HCT116 (cell line): Measurements from ENCODE around the gene NACC2. TPM values are rescaled to one million over a fixed set of nuclear protein-coding genes. Genes with fewer than 3 reads are reported as not detected.

Source experiments
- ATAC-seq: fragments of 200-7000 bp; cut with Tn5 transposase; 2 replicates; pipeline ENCODE4 v1.9.1; 2020; ENCODE audit warnings: mild to moderate bottlenecking, moderate library complexity
- BruUV-seq: library from RNA; stranded (reverse); fragments of 400-500 nt; replicated peaks from 2 replicates; lab custom pipeline; 2021; lab: Mats Ljungman, UMichigan
- CTCF ChIA-PET: fragments of 300-600 bp; sonication (Branson Sonifier 250); formaldehyde crosslinking; loops from one replicate; lab custom pipeline; 2021; ENCODE audit warnings: antibody characterized with exemption; lab: Charles Lee
- POLR2A ChIA-PET: fragments of 300-600, 350-600 bp; sonication (Branson Sonifier 250); formaldehyde crosslinking; loops from one replicate; lab custom pipeline; 2021; ENCODE audit warnings: antibody characterized with exemption; lab: Charles Lee
- RAD21 ChIA-PET, 2 experiments: fragments of 300-600 bp; sonication (Branson Sonifier 250); formaldehyde crosslinking; loops; one replicate each; lab custom pipeline; 2023; ENCODE audit warnings: low total read pairs in 2 of 2; ENCODE audit not compliant: uncharacterized antibody in 2 of 2, unreplicated experiment in 2 of 2, low non-redundant PET in 1 of 2; lab: Charles Lee
- DNase-seq: peaks from one replicate; pipeline ENCODE4 v3.0.0-alpha.2; 2010; ENCODE audit warnings: low read depth, low spot score
- H2AFZ ChIP-seq: fragments of 200-600 bp; shearing (Covaris generic), sonication (generic); 2 replicates; pipeline ENCODE4 v1.6.1; 2017; ENCODE audit warnings: low read depth, mixed run types, mixed read lengths, antibody characterized with exemption, low read length; ENCODE audit not compliant: poor library complexity, severe bottlenecking
- H3K27ac ChIP-seq: 2 replicates; pipeline ENCODE4 v1.5.1; 2012; ENCODE audit warnings: low read depth, low read length
- H3K27me3 ChIP-seq: fragments of 200-600 bp; sonication (generic); 2 replicates; pipeline ENCODE4 v1.6.1; 2016; ENCODE audit warnings: mixed run types, low read length, mixed read lengths; ENCODE audit not compliant: insufficient read depth
- H3K36me3 ChIP-seq, 2 experiments: fragments of 200-500 bp in 1 of 2; fragments of 200-600 bp in 1 of 2; sonication (Bioruptor generic) in 1 of 2; sonication (generic) in 1 of 2; 2 replicates each; pipeline versions ENCODE4 v1.5.1 to v1.6.1; 2014 to 2016; ENCODE audit warnings: low read length in 2 of 2, inconsistent platforms in 1 of 2, mixed read lengths in 1 of 2, mixed run types in 1 of 2; ENCODE audit not compliant: insufficient read depth in 2 of 2, control insufficient read depth in 1 of 2
- H3K4me1 ChIP-seq, 2 experiments: fragments of 200-600 bp in 1 of 2; sonication (generic) in 1 of 2; 2 replicates each; pipeline versions ENCODE4 v1.5.1 to v1.6.1; 2012 to 2017; ENCODE audit warnings: low read length in 2 of 2, inconsistent platforms in 1 of 2, mild to moderate bottlenecking in 1 of 2, mixed read lengths in 1 of 2, mixed run types in 1 of 2, moderate library complexity in 1 of 2; ENCODE audit not compliant: insufficient read depth in 2 of 2, control insufficient read depth in 1 of 2
- H3K4me2 ChIP-seq: fragments of 200-600 bp; sonication (generic); 2 replicates; pipeline ENCODE4 v1.6.1; 2017; ENCODE audit warnings: mixed run types, low read length, mixed read lengths
- H3K4me3 ChIP-seq, 2 experiments: fragments of 200-600 bp in 1 of 2; sonication (generic) in 1 of 2; replicated peaks in 1 of 2; 2 replicates each; pipeline ENCODE4 v1.5.1; 2011 to 2016; ENCODE audit warnings: low read length in 2 of 2, control low read depth in 1 of 2, low read depth in 1 of 2, mild to moderate bottlenecking in 1 of 2, mixed read lengths in 1 of 2, mixed run types in 1 of 2
- H3K79me2 ChIP-seq: fragments of 200-600 bp; sonication (generic); 2 replicates; pipeline ENCODE4 v1.6.1; 2017; ENCODE audit warnings: mild to moderate bottlenecking, mixed run types, low read length, moderate library complexity, mixed read lengths; ENCODE audit not compliant: insufficient read depth
- H3K9ac ChIP-seq: fragments of 200-600 bp; sonication (generic); 2 replicates; pipeline ENCODE4 v1.6.1; 2016; ENCODE audit warnings: low read length, mixed read lengths
- H3K9me2 ChIP-seq: fragments of 200-600 bp; sonication (generic), shearing (Covaris generic); 2 replicates; pipeline ENCODE4 v1.6.1; 2017; ENCODE audit warnings: mixed run types, mild to moderate bottlenecking, moderate library complexity; ENCODE audit not compliant: insufficient read depth
- H3K9me3 ChIP-seq, 2 experiments: fragments of 200-500 bp in 1 of 2; fragments of 200-600 bp in 1 of 2; sonication (Bioruptor generic) in 1 of 2; sonication (generic) in 1 of 2; 2 replicates each; pipeline ENCODE4 v1.6.1; 2014 to 2017; ENCODE audit warnings: low read length in 2 of 2, mixed read lengths in 2 of 2, inconsistent platforms in 1 of 2, low read depth in 1 of 2, mild to moderate bottlenecking in 1 of 2, mixed run types in 1 of 2, moderate library complexity in 1 of 2; ENCODE audit not compliant: control insufficient read depth in 1 of 2, insufficient read depth in 1 of 2
- H4K20me1 ChIP-seq: fragments of 200-600 bp; sonication (generic), shearing (Covaris generic); 2 replicates; pipeline ENCODE4 v1.6.1; 2017; ENCODE audit warnings: mixed run types, mild to moderate bottlenecking, moderate library complexity; ENCODE audit not compliant: insufficient read depth
- CEBPB ChIP-seq: IDR thresholded peaks from 2 replicates; pipeline ENCODE4 v1.6.1; 2012; ENCODE audit warnings: low read depth
- EZH2phosphoT487 ChIP-seq: fragments of 200-600 bp; IDR thresholded peaks from 2 replicates; pipeline ENCODE4 v1.6.1; 2018; ENCODE audit warnings: antibody characterized with exemption, borderline replicate concordance
- FOSL1 ChIP-seq: IDR thresholded peaks from 2 replicates; pipeline ENCODE4 v1.6.1; 2012; ENCODE audit warnings: low read depth
- RAD21 ChIP-seq: IDR thresholded peaks from 2 replicates; pipeline ENCODE4 v1.6.1; 2012; ENCODE audit warnings: low read depth, mild to moderate bottlenecking
- REST ChIP-seq: IDR thresholded peaks from 2 replicates; pipeline ENCODE4 v1.6.1; 2012; ENCODE audit warnings: low read depth
- SIN3A ChIP-seq: IDR thresholded peaks from 2 replicates; pipeline ENCODE4 v1.6.1; 2012; ENCODE audit warnings: low read depth
- TCF7L2 ChIP-seq: IDR thresholded peaks from 2 replicates; pipeline ENCODE4 v1.7.0; 2011; ENCODE audit warnings: borderline replicate concordance, inconsistent platforms; ENCODE audit not compliant: insufficient read depth, insufficient read length; ENCODE audit errors: extremely low read depth
- ZFX ChIP-seq: fragments of 450-650 bp; IDR thresholded peaks from 2 replicates; pipeline ENCODE4 v1.6.1; 2017
- intact Hi-C: fragments of 100-400 bp; cut with micrococcal nuclease; formaldehyde crosslinking; loops from 2 replicates; pipeline ENCODE4 v1.10.0; 2022
- total RNA-seq: library from RNA; stranded (reverse); gene quantifications from one replicate; pipeline ENCODE4 v1.2.1, GENCODE V29; 2021; ENCODE audit not compliant: unreplicated experiment

NACC2 gene
- total RNA-seq, 1 experiment from 2014 or later, result 27.8 TPM

DNA sequence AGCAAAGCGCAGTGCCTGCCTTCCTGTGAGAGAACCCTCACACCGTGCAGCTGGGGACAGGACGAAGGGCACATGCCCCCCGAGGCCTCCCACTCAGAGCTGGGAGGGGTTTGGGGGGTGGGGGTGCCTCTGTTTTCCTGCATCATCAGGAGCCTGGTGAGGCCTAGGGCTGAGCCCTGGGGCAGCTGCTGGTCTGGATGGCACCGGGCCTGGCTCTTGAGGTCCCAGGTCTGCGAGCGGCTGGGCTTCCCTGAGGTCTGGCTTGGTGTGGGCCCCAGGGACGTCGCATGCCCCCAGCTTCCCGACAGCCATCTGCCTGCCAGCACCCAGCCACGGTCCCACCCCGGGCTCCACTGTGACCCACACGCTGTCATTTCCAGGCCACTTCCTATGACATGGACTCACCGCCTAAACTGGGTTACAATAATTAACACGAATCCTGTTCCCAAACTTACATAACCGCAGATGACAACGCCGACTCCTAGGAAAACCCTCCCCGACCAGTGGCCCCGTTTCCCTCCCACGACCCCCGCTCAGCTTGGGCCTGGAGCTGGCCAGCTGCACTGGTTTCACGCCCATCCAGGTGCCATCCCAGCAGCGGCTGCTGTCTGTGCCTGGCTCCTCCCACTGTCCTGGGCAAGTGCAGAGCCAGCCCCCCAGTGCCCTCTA lies 8.7 kb downstream of the NACC2 start:
- Histone ChIP-seq H3K9ac (no peak overlapping the region), H3K79me2 (peaks cover 99% of the 10 kb centered on the region), H3K36me3 (no peaks in the 10 kb centered on the region; a peak in 1 of 4 replicates), H3K4me2 (no peak overlapping the region), H3K27me3 (no peaks in the 10 kb centered on the region)
- DNase-seq, result no peak
- CTCF ChIA-PET, result no interaction called here
- RAD21 ChIA-PET, result no interaction called here
- BruUV-seq, result no TSS peak
- intact Hi-C loops, result loop anchor here (5.0 kb wide), 1 partner anchor 141 kb away; no protein-coding TSS in a partner anchor
- TF ChIP-seq TCF7L2, result no peak
- no peak for TF ChIP-seq CEBPB
- TF ChIP-seq REST, result no peak
- TF ChIP-seq SIN3A, result no peak
- no peak for TF ChIP-seq FOSL1
- no peak for TF ChIP-seq EZH2phosphoT487
- no peak for TF ChIP-seq ZFX
- TF ChIP-seq RAD21, result no peak
- TF ChIP-seq, all 23 proteins: peak for 0
- Histone ChIP-seq H3K9me3 (no peaks in the 10 kb centered on the region), H3K27ac (no peak overlapping the region), H3K4me1 (peaks cover 12 to 16% of the 10 kb centered on the region in 2 experiments; a peak in 3 of 4 replicates), H3K9me2 (no peaks in the 10 kb centered on the region), H3K4me3 (no peak overlapping the region), H2AFZ (no peak overlapping the region), H4K20me1 (no peaks in the 10 kb centered on the region)
- POLR2A ChIA-PET, result no interaction called here
- no peak for ATAC-seq
